Measurements from ENCODE around the gene INPP4A.

GRCh38 chr2:98569197-98569793 lies 124.6 kb downstream of the INPP4A start:
- no peak for TF ChIP-seq POLR2A (IDR thresholded peaks at IDR 0.05)
- peak; percentile 50 to 78 (median 66) for TF ChIP-seq CTCF (IDR thresholded peaks at IDR 0.05)

Data from esophagus squamous epithelium (tissue), 4 donors.